ENCODE data around the gene IARS1.
A peak's percentile ranks its signal among the peaks of the same experiment; 100 is the strongest.

The IARS1 gene

DNA sequence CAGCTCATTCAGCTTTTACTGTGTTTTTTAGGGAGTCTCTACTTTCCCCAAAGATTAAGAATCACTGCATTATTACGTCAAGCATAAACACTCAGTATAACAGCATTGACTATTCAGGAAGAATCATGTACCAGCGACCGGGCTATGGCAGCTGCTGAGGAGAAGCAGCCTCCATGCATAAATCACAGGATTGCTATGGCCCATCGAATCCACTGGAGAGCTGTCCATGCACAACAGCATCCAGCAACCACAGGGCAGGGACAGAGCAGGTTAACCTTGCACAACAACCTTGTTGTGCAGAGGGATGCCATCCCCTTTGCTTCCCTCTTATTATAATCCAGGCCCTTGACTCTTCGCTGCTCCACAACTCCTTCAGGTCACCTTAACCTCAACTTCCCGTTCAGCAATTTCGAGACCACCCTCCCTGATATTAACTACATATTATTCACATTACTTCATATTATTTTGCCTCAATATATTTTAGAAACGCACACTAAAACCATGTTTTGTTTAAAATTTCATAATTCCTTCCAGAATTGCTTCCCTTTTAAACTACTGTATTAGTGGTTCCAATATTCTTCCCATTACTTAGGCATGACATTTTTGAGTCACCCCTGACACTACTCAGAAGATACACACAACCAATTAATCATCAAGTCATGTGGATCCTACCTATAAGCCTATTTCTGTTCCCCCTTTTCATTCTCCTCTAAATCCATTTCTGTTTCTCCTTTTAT lies 991 bp downstream of the IARS1 start:
- ATAC-seq (ENCODE audit: insufficient read depth, low read depth): no peak
- Histone ChIP-seq H3K4me2 (ENCODE audit: insufficient read depth, low read length) (peak overlapping the region; percentile 82), H3K79me2 (ENCODE audit: insufficient read depth, low read length) (peaks cover 75% of the 10 kb centered on the region), H3K4me1 (ENCODE audit: insufficient read depth, low read length) (peaks cover 53% of the 10 kb centered on the region), H3K9me3 (ENCODE audit: insufficient read depth, low read length, severe bottlenecking) (no peaks in the 10 kb centered on the region), H3K27me3 (ENCODE audit: insufficient read depth, low read length, poor library complexity) (no peaks in the 10 kb centered on the region), H2AFZ (ENCODE audit: low read depth, low read length) (no peak overlapping the region), H3K36me3 (ENCODE audit: insufficient read depth, low read length) (peaks cover 58% of the 10 kb centered on the region), H3K27ac (ENCODE audit: low read length) (peak overlapping the region; percentile 93), H3K4me3 (ENCODE audit: low read depth in 1 of 2, low read length in 2 of 2) (peak overlapping the region; percentile 85 to 87), H3K9ac (ENCODE audit: low read depth, low read length) (peak overlapping the region; percentile 77), H4K20me1 (ENCODE audit: insufficient read depth, low read length) (peaks cover 37% of the 10 kb centered on the region; the same call in 1 of the 2 replicates)
- no peak for DNase-seq
- TF ChIP-seq, protein P1, sequence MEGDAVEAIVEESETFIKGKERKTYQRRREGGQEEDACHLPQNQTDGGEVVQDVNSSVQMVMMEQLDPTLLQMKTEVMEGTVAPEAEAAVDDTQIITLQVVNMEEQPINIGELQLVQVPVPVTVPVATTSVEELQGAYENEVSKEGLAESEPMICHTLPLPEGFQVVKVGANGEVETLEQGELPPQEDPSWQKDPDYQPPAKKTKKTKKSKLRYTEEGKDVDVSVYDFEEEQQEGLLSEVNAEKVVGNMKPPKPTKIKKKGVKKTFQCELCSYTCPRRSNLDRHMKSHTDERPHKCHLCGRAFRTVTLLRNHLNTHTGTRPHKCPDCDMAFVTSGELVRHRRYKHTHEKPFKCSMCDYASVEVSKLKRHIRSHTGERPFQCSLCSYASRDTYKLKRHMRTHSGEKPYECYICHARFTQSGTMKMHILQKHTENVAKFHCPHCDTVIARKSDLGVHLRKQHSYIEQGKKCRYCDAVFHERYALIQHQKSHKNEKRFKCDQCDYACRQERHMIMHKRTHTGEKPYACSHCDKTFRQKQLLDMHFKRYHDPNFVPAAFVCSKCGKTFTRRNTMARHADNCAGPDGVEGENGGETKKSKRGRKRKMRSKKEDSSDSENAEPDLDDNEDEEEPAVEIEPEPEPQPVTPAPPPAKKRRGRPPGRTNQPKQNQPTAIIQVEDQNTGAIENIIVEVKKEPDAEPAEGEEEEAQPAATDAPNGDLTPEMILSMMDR (IDR thresholded peaks at IDR 0.05; ENCODE audit: borderline replicate concordance, extremely low read depth, low read length, poor library complexity, severe bottlenecking): no peak
- no peak for TF ChIP-seq EZH2 (IDR thresholded peaks at IDR 0.05; ENCODE audit: borderline replicate concordance, low read depth, low read length, severe bottlenecking)

DNA sequence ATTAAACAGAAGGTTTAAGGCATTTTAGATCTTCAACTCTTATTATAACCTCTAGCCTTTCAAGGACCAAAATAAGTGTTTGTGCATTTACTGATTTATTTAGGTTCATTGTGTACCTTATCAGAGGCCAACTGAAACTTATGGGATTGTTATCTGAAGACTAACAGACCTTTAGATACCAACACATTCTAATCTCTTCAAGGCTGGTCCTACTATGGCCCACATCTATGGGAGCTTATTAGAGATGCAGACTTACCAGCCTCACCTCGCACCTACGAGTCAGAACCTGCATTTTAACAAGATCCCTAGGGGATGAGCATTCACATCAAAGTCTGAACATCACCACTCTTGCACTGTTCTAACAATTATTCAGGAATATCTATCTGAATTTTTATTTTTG lies 1.9 kb downstream of the IARS1 start:
- H3K9me3 ChIP-seq (ENCODE audit: insufficient read depth, low read length, severe bottlenecking): no peaks in the 10 kb centered on the region
- H3K27ac ChIP-seq (ENCODE audit: low read length): peak overlapping the region; percentile 42
- TF ChIP-seq EZH2 (IDR thresholded peaks at IDR 0.05; ENCODE audit: borderline replicate concordance, low read depth, low read length, severe bottlenecking): no peak
- TF ChIP-seq, protein P1 (IDR thresholded peaks at IDR 0.05; ENCODE audit: borderline replicate concordance, extremely low read depth, low read length, poor library complexity, severe bottlenecking): no peak
- no peak overlapping the region for H2AFZ ChIP-seq (ENCODE audit: low read depth, low read length)
- H3K36me3 ChIP-seq (ENCODE audit: insufficient read depth, low read length): peaks cover 58% of the 10 kb centered on the region
- H4K20me1 ChIP-seq (ENCODE audit: insufficient read depth, low read length): peaks cover 43% of the 10 kb centered on the region; the same call in 1 of the 2 replicates
- ATAC-seq (ENCODE audit: insufficient read depth, low read depth) (no peak), DNase-seq (no peak)
- H3K4me3 ChIP-seq (ENCODE audit: low read depth in 1 of 2, low read length in 2 of 2): peak overlapping the region; percentile 85 to 87; a peak in 2 of 4 replicates
- peaks cover 84% of the 10 kb centered on the region for H3K79me2 ChIP-seq (ENCODE audit: insufficient read depth, low read length)
- peak overlapping the region; percentile 77 for H3K9ac ChIP-seq (ENCODE audit: low read depth, low read length)
- H3K4me2 ChIP-seq (ENCODE audit: insufficient read depth, low read length): peak overlapping the region; percentile 82
- H3K27me3 ChIP-seq (ENCODE audit: insufficient read depth, low read length, poor library complexity): no peaks in the 10 kb centered on the region
- peaks cover 53% of the 10 kb centered on the region for H3K4me1 ChIP-seq (ENCODE audit: insufficient read depth, low read length)

DNA sequence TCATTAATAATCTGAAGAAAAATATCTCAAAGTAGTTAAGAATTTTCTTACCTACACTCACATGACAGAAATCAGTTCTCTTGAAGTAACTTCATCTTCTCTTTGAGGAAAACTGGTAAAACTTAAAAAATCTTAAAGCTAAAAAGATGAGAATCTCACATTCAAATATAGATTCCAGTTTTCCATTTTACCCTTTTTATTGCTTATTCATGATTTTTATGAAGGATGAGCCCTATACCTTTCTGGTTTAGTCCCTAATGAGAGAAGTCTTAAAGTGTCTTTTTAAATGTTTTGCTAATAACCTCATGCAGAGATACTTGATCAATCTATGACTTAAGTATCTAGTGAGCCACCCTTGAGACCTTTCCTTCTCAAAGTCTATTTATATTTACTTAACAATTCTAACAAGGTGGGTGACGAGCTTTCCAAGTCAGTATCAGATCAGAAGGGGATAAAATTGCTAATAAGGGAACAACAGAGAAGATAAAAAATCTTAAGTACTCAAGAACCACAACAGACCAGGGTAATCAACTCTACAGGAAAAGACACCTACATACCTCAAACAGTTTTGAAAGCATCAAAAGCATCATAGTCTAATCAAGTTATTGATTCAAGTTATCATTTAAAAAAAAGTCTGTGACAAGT lies 2.6 kb downstream of the IARS1 start:
- no peak for TF ChIP-seq EZH2 (IDR thresholded peaks at IDR 0.05; ENCODE audit: borderline replicate concordance, low read depth, low read length, severe bottlenecking)
- TF ChIP-seq, protein P1 (IDR thresholded peaks at IDR 0.05; ENCODE audit: borderline replicate concordance, extremely low read depth, low read length, poor library complexity, severe bottlenecking): no peak
- Histone ChIP-seq H4K20me1 (ENCODE audit: insufficient read depth, low read length) (peaks cover 45% of the 10 kb centered on the region; the same call in 1 of the 2 replicates), H3K36me3 (ENCODE audit: insufficient read depth, low read length) (peaks cover 64% of the 10 kb centered on the region), H3K4me1 (ENCODE audit: insufficient read depth, low read length) (peaks cover 49% of the 10 kb centered on the region), H3K4me3 (ENCODE audit: low read depth in 1 of 2, low read length in 2 of 2) (peak overlapping the region in 1 of 2 experiments; percentile 85; a peak in 1 of 4 replicates), H2AFZ (ENCODE audit: low read depth, low read length) (no peak overlapping the region), H3K27ac (ENCODE audit: low read length) (no peak overlapping the region; the same call in 1 of the 2 replicates), H3K9ac (ENCODE audit: low read depth, low read length) (no peak overlapping the region), H3K79me2 (ENCODE audit: insufficient read depth, low read length) (peaks cover 91% of the 10 kb centered on the region), H3K27me3 (ENCODE audit: insufficient read depth, low read length, poor library complexity) (no peaks in the 10 kb centered on the region), H3K4me2 (ENCODE audit: insufficient read depth, low read length) (peak overlapping the region; percentile 82), H3K9me3 (ENCODE audit: insufficient read depth, low read length, severe bottlenecking) (no peaks in the 10 kb centered on the region)
- DNase-seq (no peak), ATAC-seq (ENCODE audit: insufficient read depth, low read depth) (no peak)
